ENCODE data around the gene RAB28.

The RAB28 gene

DNA sequence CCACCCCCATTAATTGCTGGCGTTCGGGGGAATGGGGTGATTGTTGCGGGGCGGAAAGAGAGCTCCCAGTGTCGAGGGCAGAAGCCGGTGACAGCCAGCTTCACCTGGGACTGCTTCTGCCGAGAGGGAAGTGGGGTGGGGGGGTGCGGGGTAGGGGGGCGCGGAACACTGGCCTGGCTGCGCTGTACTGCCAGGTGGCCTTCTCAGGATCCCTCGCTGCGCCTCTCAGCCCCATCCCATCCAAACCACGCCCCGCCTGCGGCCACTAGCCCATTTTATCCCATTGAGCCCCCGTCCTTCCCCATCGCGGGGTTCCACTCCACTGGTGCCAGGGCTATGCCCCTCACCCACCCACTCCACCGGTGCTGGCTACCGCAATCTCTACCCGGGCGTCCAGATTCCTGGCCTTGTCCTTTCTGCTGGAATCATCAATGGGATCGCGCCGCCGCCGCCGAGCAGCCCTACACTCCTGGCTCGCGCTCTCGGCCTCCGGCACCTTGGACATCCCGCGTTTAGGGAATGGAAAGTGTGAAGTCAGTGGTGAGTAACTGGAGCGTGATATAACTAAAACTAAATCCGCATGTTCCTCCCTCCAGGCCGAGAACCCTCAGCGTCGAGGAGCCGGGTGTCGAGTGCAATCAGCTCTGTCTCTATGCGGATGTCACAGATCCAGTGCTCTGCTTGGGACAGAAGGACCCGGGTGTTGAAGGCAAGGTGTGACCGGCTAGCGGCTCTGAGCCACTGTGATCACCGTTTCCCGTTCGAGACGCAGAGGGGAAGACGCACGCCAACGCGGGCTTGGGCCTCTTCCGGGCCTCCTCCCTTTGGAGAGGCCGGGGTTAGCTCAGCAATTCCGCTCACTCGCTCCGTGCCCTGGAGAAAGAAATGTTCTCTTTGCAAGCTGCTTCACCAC lies 39.7 kb upstream of the RAB28 start:
- no peak overlapping the region for H3K27ac ChIP-seq (ENCODE audit: low read length, poor library complexity, severe bottlenecking)
- H3K36me3 ChIP-seq (ENCODE audit: control insufficient read depth in 1 of 2, insufficient read depth in 2 of 2, low read depth in 1 of 2, low read length in 2 of 2) = no peaks in the 10 kb centered on the region
- H2BK15ac ChIP-seq (ENCODE audit: low read depth, poor library complexity, severe bottlenecking) = no peak overlapping the region
- no peak overlapping the region for H2AK5ac ChIP-seq (ENCODE audit: low read length, severe bottlenecking)
- H2BK5ac ChIP-seq (ENCODE audit: low read depth, low read length, poor library complexity, severe bottlenecking) = no peak overlapping the region
- no peak overlapping the region for H2BK120ac ChIP-seq (ENCODE audit: low read depth, low read length)
- 37% methylated on average over 49 of the region's 59 CpGs for WGBS
- H2AFZ ChIP-seq (ENCODE audit: low read depth, low read length) = no peak overlapping the region
- H3K23ac ChIP-seq (ENCODE audit: low read length in 2 of 2) = no peak overlapping the region
- H3K9ac ChIP-seq (ENCODE audit: low read length) = no peak overlapping the region
- H4K91ac ChIP-seq (ENCODE audit: low read length) = no peak overlapping the region
- H3K9me3 ChIP-seq (ENCODE audit: control insufficient read depth, low read length) = peaks cover 12% of the 10 kb centered on the region
- H3K4me1 ChIP-seq (ENCODE audit: control insufficient read depth, insufficient read depth, low read depth, low read length) = peaks cover 20% of the 10 kb centered on the region
- H4K8ac ChIP-seq (ENCODE audit: low read length) = peak overlapping the region; percentile 46
- no peak overlapping the region for H2BK12ac ChIP-seq (ENCODE audit: low read length in 2 of 2)
- H3K79me1 ChIP-seq (replicated peaks; ENCODE audit: low read length, poor library complexity, severe bottlenecking) = no peaks in the 10 kb centered on the region
- peaks cover 79 to 82% of the 10 kb centered on the region in 2 experiments for H3K27me3 ChIP-seq (ENCODE audit: control insufficient read depth in 1 of 2, insufficient read depth in 1 of 2, low read length in 2 of 2)
- H3K4ac ChIP-seq (ENCODE audit: low read depth in 1 of 2, low read length in 2 of 2) = no peak overlapping the region
- no peak for DNase-seq
- H3K18ac ChIP-seq (ENCODE audit: low read depth in 1 of 2, low read length in 2 of 2) = peak overlapping the region in 1 of 2 experiments; percentile 11
- H3K4me2 ChIP-seq (ENCODE audit: low read length, poor library complexity, severe bottlenecking) = no peak overlapping the region
- H3K4me3 ChIP-seq (ENCODE audit: insufficient read depth in 1 of 2, low read depth in 1 of 2, low read length in 2 of 2) = no peak overlapping the region
- no peak overlapping the region for H3K14ac ChIP-seq (ENCODE audit: low read length in 2 of 2)

DNA sequence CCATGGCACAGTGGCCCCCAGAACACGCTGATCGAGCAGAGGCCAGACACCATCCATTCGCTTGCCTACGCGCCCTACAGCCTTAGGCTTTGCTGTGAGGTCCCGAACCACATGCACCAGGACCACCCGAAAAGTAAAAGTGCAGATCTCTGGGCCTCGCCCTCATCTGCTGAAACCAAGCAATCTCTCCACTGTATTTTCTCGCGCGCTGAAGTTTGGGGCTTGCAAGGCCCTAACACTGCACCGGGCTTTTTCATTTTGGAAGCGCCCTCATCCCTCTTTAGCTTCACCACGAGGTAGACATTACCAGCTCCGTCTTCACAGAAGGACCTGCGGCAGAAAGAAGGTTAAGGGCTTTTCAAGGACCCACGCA lies 39.0 kb upstream of the RAB28 start:
- WGBS = 24% methylated on average over 17 of the region's 17 CpGs
- Histone ChIP-seq H2BK5ac (ENCODE audit: low read depth, low read length, poor library complexity, severe bottlenecking) (no peak overlapping the region), H3K18ac (ENCODE audit: low read depth in 1 of 2, low read length in 2 of 2) (no peak overlapping the region), H2BK12ac (ENCODE audit: low read length in 2 of 2) (peak overlapping the region in 1 of 2 experiments; percentile 10), H3K23ac (ENCODE audit: low read length in 2 of 2) (peak overlapping the region in 1 of 2 experiments; percentile 34), H2BK120ac (ENCODE audit: low read depth, low read length) (no peak overlapping the region), H3K4me1 (ENCODE audit: control insufficient read depth, insufficient read depth, low read depth, low read length) (peaks cover 20% of the 10 kb centered on the region), H3K36me3 (ENCODE audit: control insufficient read depth in 1 of 2, insufficient read depth in 2 of 2, low read depth in 1 of 2, low read length in 2 of 2) (no peaks in the 10 kb centered on the region), H2AK5ac (ENCODE audit: low read length, severe bottlenecking) (no peak overlapping the region), H3K4ac (ENCODE audit: low read depth in 1 of 2, low read length in 2 of 2) (no peak overlapping the region), H3K14ac (ENCODE audit: low read length in 2 of 2) (no peak overlapping the region), H3K4me2 (ENCODE audit: low read length, poor library complexity, severe bottlenecking) (peak overlapping the region; percentile 55), H2BK15ac (ENCODE audit: low read depth, poor library complexity, severe bottlenecking) (no peak overlapping the region), H4K91ac (ENCODE audit: low read length) (no peak overlapping the region), H4K8ac (ENCODE audit: low read length) (no peak overlapping the region), H3K27me3 (ENCODE audit: control insufficient read depth in 1 of 2, insufficient read depth in 1 of 2, low read length in 2 of 2) (peaks cover 73 to 74% of the 10 kb centered on the region in 2 experiments), H3K79me1 (replicated peaks; ENCODE audit: low read length, poor library complexity, severe bottlenecking) (no peaks in the 10 kb centered on the region), H3K9ac (ENCODE audit: low read length) (no peak overlapping the region), H3K27ac (ENCODE audit: low read length, poor library complexity, severe bottlenecking) (no peak overlapping the region), H3K9me3 (ENCODE audit: control insufficient read depth, low read length) (peaks cover 12% of the 10 kb centered on the region), H2AFZ (ENCODE audit: low read depth, low read length) (no peak overlapping the region), H3K4me3 (ENCODE audit: insufficient read depth in 1 of 2, low read depth in 1 of 2, low read length in 2 of 2) (no peak overlapping the region)
- DNase-seq = no peak

DNA sequence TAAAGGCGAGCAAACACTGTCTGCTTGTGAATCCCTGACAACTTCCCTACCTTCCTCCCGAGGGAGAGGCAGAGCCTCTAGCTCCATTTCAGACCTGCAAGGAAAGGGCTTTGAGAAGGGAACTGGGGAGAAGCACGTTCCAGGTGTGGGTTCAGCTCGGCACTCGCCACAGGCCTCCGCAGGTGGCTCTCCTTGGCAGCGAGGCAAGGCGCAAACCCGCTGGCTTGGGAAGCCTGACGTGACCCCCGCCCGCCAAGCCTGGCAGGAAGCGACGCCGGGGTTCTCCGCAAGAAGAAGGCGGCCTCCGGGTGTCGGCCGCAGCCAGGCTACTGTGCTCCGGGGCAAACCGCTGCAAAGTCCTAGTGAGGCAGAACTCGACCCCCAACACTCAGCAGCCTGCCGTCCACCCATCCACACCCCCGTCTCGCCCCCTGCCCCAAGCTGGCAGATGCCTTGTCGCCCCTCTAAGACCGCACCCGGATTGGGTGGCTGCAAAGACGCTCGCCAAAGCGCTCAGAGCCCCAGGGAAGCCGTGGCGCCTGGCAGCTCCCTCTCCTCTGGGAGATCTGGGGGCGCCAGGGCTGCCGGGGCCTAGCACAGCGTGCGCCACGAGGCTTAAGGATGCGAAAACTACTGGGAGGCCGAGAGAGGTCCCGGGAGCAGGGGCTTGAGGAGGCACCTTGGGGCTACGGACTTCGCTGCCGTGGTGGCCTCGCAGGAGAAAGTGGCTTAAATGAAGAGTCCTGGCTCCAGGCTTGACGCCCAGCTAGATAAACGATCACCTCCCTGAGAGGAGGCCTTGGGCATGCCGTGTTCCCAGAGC lies 38.4 kb upstream of the RAB28 start:
- H2BK120ac ChIP-seq (ENCODE audit: low read depth, low read length) = no peak overlapping the region
- no peak overlapping the region for H3K4me3 ChIP-seq (ENCODE audit: insufficient read depth in 1 of 2, low read depth in 1 of 2, low read length in 2 of 2)
- H2AFZ ChIP-seq (ENCODE audit: low read depth, low read length) = peak overlapping the region; percentile 74

DNA sequence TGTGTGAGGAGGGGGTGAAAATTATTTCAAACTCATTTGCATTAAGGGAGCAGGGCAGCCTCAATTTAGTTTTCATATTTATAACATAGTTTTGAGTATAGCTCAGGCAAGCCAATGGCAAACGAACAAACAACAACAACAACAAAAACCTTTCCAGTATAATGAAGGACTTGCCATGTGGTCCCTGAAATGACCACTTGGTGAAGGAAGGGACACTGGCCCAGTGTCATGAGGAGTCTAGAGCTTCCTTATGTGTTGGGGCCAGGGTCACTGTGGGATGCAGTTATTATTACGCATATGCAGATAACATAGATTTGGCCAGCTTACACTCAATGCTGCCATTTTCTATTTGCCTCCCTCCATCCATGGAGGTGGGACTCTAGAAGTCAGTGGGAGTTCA lies 36.9 kb upstream of the RAB28 start:
- no peak for DNase-seq
- no peak overlapping the region for H3K14ac ChIP-seq (ENCODE audit: low read length in 2 of 2)
- H3K79me1 ChIP-seq (replicated peaks; ENCODE audit: low read length, poor library complexity, severe bottlenecking) = no peaks in the 10 kb centered on the region
- H4K91ac ChIP-seq (ENCODE audit: low read length) = no peak overlapping the region
- H2BK120ac ChIP-seq (ENCODE audit: low read depth, low read length) = no peak overlapping the region
- peaks cover 53 to 54% of the 10 kb centered on the region in 2 experiments for H3K27me3 ChIP-seq (ENCODE audit: control insufficient read depth in 1 of 2, insufficient read depth in 1 of 2, low read length in 2 of 2)
- H4K8ac ChIP-seq (ENCODE audit: low read length) = no peak overlapping the region
- no peak overlapping the region for H3K4ac ChIP-seq (ENCODE audit: low read depth in 1 of 2, low read length in 2 of 2)
- no peak overlapping the region for H3K23ac ChIP-seq (ENCODE audit: low read length in 2 of 2)
- no peak overlapping the region for H3K9ac ChIP-seq (ENCODE audit: low read length)
- no peak overlapping the region for H2BK5ac ChIP-seq (ENCODE audit: low read depth, low read length, poor library complexity, severe bottlenecking)
- no peak overlapping the region for H3K4me2 ChIP-seq (ENCODE audit: low read length, poor library complexity, severe bottlenecking)
- no peak overlapping the region for H3K27ac ChIP-seq (ENCODE audit: low read length, poor library complexity, severe bottlenecking)
- no peak overlapping the region for H2AFZ ChIP-seq (ENCODE audit: low read depth, low read length)
- H3K4me3 ChIP-seq (ENCODE audit: insufficient read depth in 1 of 2, low read depth in 1 of 2, low read length in 2 of 2) = no peak overlapping the region
- H2AK5ac ChIP-seq (ENCODE audit: low read length, severe bottlenecking) = no peak overlapping the region
- H2BK12ac ChIP-seq (ENCODE audit: low read length in 2 of 2) = no peak overlapping the region
- no peak overlapping the region for H2BK15ac ChIP-seq (ENCODE audit: low read depth, poor library complexity, severe bottlenecking)
- no peaks in the 10 kb centered on the region for H3K36me3 ChIP-seq (ENCODE audit: control insufficient read depth in 1 of 2, insufficient read depth in 2 of 2, low read depth in 1 of 2, low read length in 2 of 2)
- 100% methylated on average over 2 of the region's 2 CpGs for WGBS
- peaks cover 12% of the 10 kb centered on the region for H3K9me3 ChIP-seq (ENCODE audit: control insufficient read depth, low read length)
- no peak overlapping the region for H3K18ac ChIP-seq (ENCODE audit: low read depth in 1 of 2, low read length in 2 of 2)
- H3K4me1 ChIP-seq (ENCODE audit: control insufficient read depth, insufficient read depth, low read depth, low read length) = peaks cover 14% of the 10 kb centered on the region

More for the DNA sequence above, 38.4 kb upstream of the RAB28 start:
- peaks cover 12% of the 10 kb centered on the region for H3K9me3 ChIP-seq (ENCODE audit: control insufficient read depth, low read length)
- H4K8ac ChIP-seq (ENCODE audit: low read length) = peak overlapping the region; percentile 27
- H3K4me2 ChIP-seq (ENCODE audit: low read length, poor library complexity, severe bottlenecking) = peak overlapping the region; percentile 55
- H3K36me3 ChIP-seq (ENCODE audit: control insufficient read depth in 1 of 2, insufficient read depth in 2 of 2, low read depth in 1 of 2, low read length in 2 of 2) = no peaks in the 10 kb centered on the region
- peak overlapping the region in 1 of 2 experiments; percentile 10 for H2BK12ac ChIP-seq (ENCODE audit: low read length in 2 of 2)
- no peak overlapping the region for H2AK5ac ChIP-seq (ENCODE audit: low read length, severe bottlenecking)
- no peak overlapping the region for H4K91ac ChIP-seq (ENCODE audit: low read length)
- no peak overlapping the region for H3K9ac ChIP-seq (ENCODE audit: low read length)
- peak overlapping the region in 1 of 2 experiments; percentile 57 for H3K18ac ChIP-seq (ENCODE audit: low read depth in 1 of 2, low read length in 2 of 2)
- no peak overlapping the region for H3K27ac ChIP-seq (ENCODE audit: low read length, poor library complexity, severe bottlenecking)
- H3K14ac ChIP-seq (ENCODE audit: low read length in 2 of 2) = peak overlapping the region in 1 of 2 experiments; percentile 75
- H3K27me3 ChIP-seq (ENCODE audit: control insufficient read depth in 1 of 2, insufficient read depth in 1 of 2, low read length in 2 of 2) = peaks cover 67 to 69% of the 10 kb centered on the region in 2 experiments
- no peaks in the 10 kb centered on the region for H3K79me1 ChIP-seq (replicated peaks; ENCODE audit: low read length, poor library complexity, severe bottlenecking)
- H3K4ac ChIP-seq (ENCODE audit: low read depth in 1 of 2, low read length in 2 of 2) = no peak overlapping the region
- no peak overlapping the region for H2BK5ac ChIP-seq (ENCODE audit: low read depth, low read length, poor library complexity, severe bottlenecking)
- peaks cover 15% of the 10 kb centered on the region for H3K4me1 ChIP-seq (ENCODE audit: control insufficient read depth, insufficient read depth, low read depth, low read length)
- WGBS = 6% methylated on average over 40 of the region's 49 CpGs
- H2BK15ac ChIP-seq (ENCODE audit: low read depth, poor library complexity, severe bottlenecking) = no peak overlapping the region
- peak overlapping the region in 1 of 2 experiments; percentile 91 for H3K23ac ChIP-seq (ENCODE audit: low read length in 2 of 2)
- no peak for DNase-seq
